Tibial nerve (tissue), 4 donors: Measurements from ENCODE around the gene TEPSIN. TPM values are rescaled to one million over a fixed set of nuclear protein-coding genes. Genes with fewer than 3 reads are reported as not detected.
A peak's percentile ranks its signal among the peaks of the same experiment; 100 is the strongest.

Experiments used
- DNase-seq, 2 donors: peaks; one replicate each; pipeline ENCODE4 v3.0.0-alpha.2; 2019; ENCODE audit warnings: low spot score in 2 of 2
- H3K27ac ChIP-seq, 4 donors: fragments of 200-600 bp; sonication (generic) in 3 of 4; one replicate each; pipeline ENCODE4 v1.5.1; 2017 to 2019; ENCODE audit warnings: mild to moderate bottlenecking in 1 of 4
- H3K27me3 ChIP-seq, 2 donors: fragments of 200-600 bp; sonication (generic) in 1 of 2; one replicate each; pipeline versions ENCODE4 v1.5.1 to v1.6.0; 2017 to 2019
- H3K36me3 ChIP-seq, 3 donors: fragments of 200-600 bp; sonication (generic); one replicate each; pipeline ENCODE4 v1.5.1; 2018 to 2019
- H3K4me1 ChIP-seq, 4 donors: fragments of 200-600 bp; sonication (generic) in 3 of 4; one replicate each; pipeline ENCODE4 v1.5.1; 2017 to 2019
- H3K4me3 ChIP-seq, 4 donors: fragments of 200-600 bp; sonication (generic) in 3 of 4; one replicate each; pipeline ENCODE4 v1.5.1; 2017 to 2019; ENCODE audit warnings: mild to moderate bottlenecking in 1 of 4, moderate library complexity in 1 of 4
- H3K9me3 ChIP-seq, 4 donors: fragments of 200-600 bp; sonication (generic) in 3 of 4; one replicate each; pipeline ENCODE4 v1.5.1; 2017 to 2019
- CTCF ChIP-seq, 5 experiments: fragments of 200-600 bp in 3 of 5; fragments of 450-650 bp in 2 of 5; sonication (generic) in 3 of 5; IDR thresholded peaks; one replicate each; pipeline ENCODE4 v1.5.1; 2016 to 2019; ENCODE audit warnings: antibody characterized with exemption in 5 of 5, mild to moderate bottlenecking in 3 of 5, moderate library complexity in 2 of 5
- EP300 ChIP-seq, 2 donors: sonication (generic); formaldehyde crosslinking; IDR thresholded peaks; one replicate each; pipeline ENCODE4 v1.6.1; 2017; ENCODE audit warnings: antibody characterized with exemption in 2 of 2, mild to moderate bottlenecking in 1 of 2
- POLR2A ChIP-seq, 2 donors: fragments of 450-650 bp; IDR thresholded peaks; one replicate each; pipeline ENCODE4 v1.6.1; 2017; ENCODE audit warnings: antibody characterized with exemption in 2 of 2, mild to moderate bottlenecking in 2 of 2, moderate library complexity in 2 of 2
- WGBS, 2 donors: methylation state at CpG; one replicate each; pipeline ENCODE4 v1.1.5; 2018; 5-methylcytosine and 5-hydroxymethylcytosine counted together
- total RNA-seq, 4 donors: library from RNA; depleted of rRNA; stranded (reverse); fragments of >200 nt; gene quantifications; one replicate each; pipeline ENCODE4 v1.1.0, GENCODE V29; 2016

Gene TEPSIN
- total RNA-seq, 4 donors from 2014 or later, result 41.5 to 102 (median 73.9) TPM

- H3K4me3 ChIP-seq, result no peak overlapping the region
- peaks cover 2 to 79% (median 16%) of the 10 kb centered on the region in 3 donors for H3K36me3 ChIP-seq
- WGBS, 2 donors, result 83 to 92% methylated on average over 11 to 12 of the region's 31 CpGs
- TF ChIP-seq CTCF (IDR thresholded peaks at IDR 0.05) (no peak), EP300 (IDR thresholded peaks at IDR 0.05) (no peak), POLR2A (IDR thresholded peaks at IDR 0.05) (no peak)
- peaks cover 0 to 7% (median 0%) of the 10 kb centered on the region in 4 donors for H3K4me1 ChIP-seq
- H3K9me3 ChIP-seq, result peaks cover 0 to 4% (median 0%) of the 10 kb centered on the region in 4 donors
- DNase-seq, result no peak
- no peaks in the 10 kb centered on the region for H3K27me3 ChIP-seq
- H3K27ac ChIP-seq, result no peak overlapping the region
Measured at GRCh38 chr17:81231121-81231645, 7.7 kb downstream of the TEPSIN start.

- WGBS, 2 donors, result 86 to 92% methylated on average over 26 of the region's 26 CpGs
Measured at GRCh38 chr17:81230043-81230820, 8.6 kb downstream of the TEPSIN start.

GRCh38 chr17:81229666-81229920, 9.3 kb downstream of the TEPSIN start:
- peaks cover 2 to 66% (median 16%) of the 10 kb centered on the region in 3 donors for H3K36me3 ChIP-seq
- H3K4me1 ChIP-seq, result no peaks in the 10 kb centered on the region
- TF ChIP-seq CTCF (IDR thresholded peaks at IDR 0.05), result no peak
- no peak for TF ChIP-seq EP300 (IDR thresholded peaks at IDR 0.05)
- TF ChIP-seq POLR2A (IDR thresholded peaks at IDR 0.05), result no peak
- 92 to 93% methylated on average over 13 to 14 of the region's 14 CpGs for WGBS, 2 donors
- no peaks in the 10 kb centered on the region for H3K27me3 ChIP-seq
- H3K4me3 ChIP-seq, result no peak overlapping the region
- no peak for DNase-seq
- H3K27ac ChIP-seq, result no peak overlapping the region
- H3K9me3 ChIP-seq, result peaks cover 0 to 4% (median 0%) of the 10 kb centered on the region in 4 donors

More at GRCh38 chr17:81230043-81230820, 8.6 kb downstream of the TEPSIN start:
- Histone ChIP-seq H3K27me3 (no peaks in the 10 kb centered on the region), H3K4me3 (no peak overlapping the region), H3K36me3 (peaks cover 2 to 69% (median 16%) of the 10 kb centered on the region in 3 donors), H3K4me1 (peaks cover 0 to 3% (median 0%) of the 10 kb centered on the region in 4 donors), H3K9me3 (peaks cover 0 to 4% (median 0%) of the 10 kb centered on the region in 4 donors), H3K27ac (no peak overlapping the region)
- no peak for DNase-seq
- TF ChIP-seq POLR2A (IDR thresholded peaks at IDR 0.05) (no peak), CTCF (IDR thresholded peaks at IDR 0.05) (no peak), EP300 (IDR thresholded peaks at IDR 0.05) (no peak)

- no peak overlapping the region for H3K4me3 ChIP-seq
- no peaks in the 10 kb centered on the region for H3K4me1 ChIP-seq
- H3K36me3 ChIP-seq, result peaks cover 2 to 61% (median 16%) of the 10 kb centered on the region in 3 donors
- TF ChIP-seq EP300 (IDR thresholded peaks at IDR 0.05) (no peak), CTCF (IDR thresholded peaks at IDR 0.05) (no peak), POLR2A (IDR thresholded peaks at IDR 0.05) (no peak)
- DNase-seq, result no peak
- peaks cover 0 to 4% (median 0%) of the 10 kb centered on the region in 4 donors for H3K9me3 ChIP-seq
- H3K27me3 ChIP-seq, result no peaks in the 10 kb centered on the region
- H3K27ac ChIP-seq, result peak overlapping the region in 1 of 4 donors; percentile 19
- 72 to 75% methylated on average over 25 to 26 of the region's 32 CpGs for WGBS, 2 donors
Measured at GRCh38 chr17:81228834-81229665, 9.8 kb downstream of the TEPSIN start.
